GM12878 (cell line): ENCODE measurements around the gene PASK. TPM values are rescaled to one million over a fixed set of nuclear protein-coding genes. Genes with fewer than 3 reads are reported as not detected.

ENCODE experiments used
- ATAC-seq: fragments of 200-7000 bp; cut with Tn5 transposase; 3 replicates; pipeline ENCODE4 v1.9.1; 2020; ENCODE audit warnings: mild to moderate bottlenecking, moderate library complexity
- BruUV-seq: library from RNA; stranded (reverse); fragments of 400-500 nt; replicated peaks from 2 replicates; lab custom pipeline; 2021; lab: Mats Ljungman, UMichigan
- CTCF ChIA-PET: fragments of 300-600 bp; sonication (Branson Sonifier 250); formaldehyde crosslinking; extraction: SDS; loops from one replicate; lab custom pipeline; 2021; ENCODE audit warnings: inconsistent platforms; lab: Yijun Ruan, JAX
- POLR2A ChIA-PET: fragments of 350-600 bp; formaldehyde crosslinking; extraction: SDS; loops from one replicate; lab custom pipeline; 2021; ENCODE audit warnings: inconsistent platforms; lab: Charles Lee
- RAD21 ChIA-PET: fragments of 300-600 bp; sonication (Branson Sonifier 250); formaldehyde crosslinking; loops from one replicate; lab custom pipeline; 2023; ENCODE audit warnings: antibody characterized with exemption; ENCODE audit not compliant: unreplicated experiment; lab: Charles Lee
- SMC1A ChIA-PET: fragments of 300-600 bp; sonication (Branson Sonifier 250); formaldehyde crosslinking; loops from one replicate; lab custom pipeline; 2023; ENCODE audit not compliant: unreplicated experiment, uncharacterized antibody; lab: Charles Lee
- DNase-seq: peaks from one replicate; pipeline ENCODE4 v3.0.0-alpha.2; 2011; ENCODE audit warnings: low read depth, low spot score
- FAIRE-seq: peaks from 3 replicates; lab custom pipeline; 2011; peaks lifted over from hg19 to GRCh38; lab: Jason Lieb, UNC
- H2AFZ ChIP-seq: 2 replicates; pipeline ENCODE4 v1.6.0; 2011; ENCODE audit warnings: low read depth, low read length, control low read depth; ENCODE audit not compliant: control insufficient read depth
- H3K27ac ChIP-seq: 2 replicates; pipeline ENCODE4 v1.5.1; 2011; ENCODE audit warnings: control low read depth; ENCODE audit not compliant: control insufficient read depth, insufficient read depth
- H3K27me3 ChIP-seq, 2 experiments: replicated peaks in 1 of 2; 2 replicates each; pipeline versions ENCODE4 v1.6.0 to v1.6.1; 2011; ENCODE audit warnings: low read length in 1 of 2; ENCODE audit not compliant: control insufficient read depth in 2 of 2, insufficient read depth in 2 of 2
- H3K36me3 ChIP-seq, 2 experiments: 2 replicates each; pipeline ENCODE4 v1.5.1; 2011; ENCODE audit warnings: low read length in 1 of 2; ENCODE audit not compliant: control insufficient read depth in 2 of 2, insufficient read depth in 2 of 2
- H3K4me1 ChIP-seq: 2 replicates; pipeline ENCODE4 v1.6.1; 2011; ENCODE audit warnings: mild to moderate bottlenecking, low read length, moderate library complexity, mixed read lengths; ENCODE audit not compliant: control insufficient read depth, insufficient read depth
- H3K4me2 ChIP-seq: 2 replicates; pipeline ENCODE4 v1.6.0; 2011; ENCODE audit warnings: control low read depth; ENCODE audit not compliant: control insufficient read depth, insufficient read depth
- H3K4me3 ChIP-seq: fragments of 200-600 bp; sonication (generic); 2 replicates; pipeline ENCODE4 v1.5.1; 2016
- H3K79me2 ChIP-seq: 2 replicates; pipeline ENCODE4 v1.6.0; 2011; ENCODE audit warnings: low read length; ENCODE audit not compliant: control insufficient read depth, insufficient read depth
- H3K9ac ChIP-seq: 2 replicates; pipeline ENCODE4 v1.8.0; 2011; ENCODE audit warnings: low read length, control low read depth, mixed read lengths; ENCODE audit not compliant: control insufficient read depth, insufficient read depth
- H3K9me3 ChIP-seq: replicated peaks from 3 replicates; pipeline ENCODE4 v1.5.1; 2011; ENCODE audit warnings: mild to moderate bottlenecking, low read length; ENCODE audit not compliant: control insufficient read depth, insufficient read depth
- H4K20me1 ChIP-seq: 2 replicates; pipeline ENCODE4 v1.6.0; 2011; ENCODE audit not compliant: control insufficient read depth, insufficient read depth
- EP300 ChIP-seq, 2 experiments: fragments of 150-350 bp in 1 of 2; IDR thresholded peaks; 2 replicates each; pipeline ENCODE4 v1.6.1; 2011 to 2012; ENCODE audit warnings: low read depth in 2 of 2, low read length in 2 of 2, borderline replicate concordance in 1 of 2, improper control_type of control experiment in 1 of 2, inconsistent platforms in 1 of 2; ENCODE audit not compliant: control insufficient read depth in 1 of 2
- FOXM1 ChIP-seq: IDR thresholded peaks from 2 replicates; pipeline ENCODE4 v1.6.1; 2012; ENCODE audit warnings: low read depth, mild to moderate bottlenecking, inconsistent platforms, low read length, moderate library complexity
- PAX5 ChIP-seq: IDR thresholded peaks from 2 replicates; pipeline ENCODE4 v1.6.1; 2011; ENCODE audit warnings: low read depth, low read length, borderline replicate concordance
- POLR2AphosphoS5 ChIP-seq: IDR thresholded peaks from 2 replicates; pipeline ENCODE4 v1.6.1; 2011; ENCODE audit warnings: mild to moderate bottlenecking, low read length, inconsistent platforms
- SIX5 ChIP-seq: IDR thresholded peaks from 2 replicates; pipeline ENCODE4 v1.6.1; 2011; ENCODE audit warnings: mild to moderate bottlenecking, low read depth, low read length, moderate library complexity; ENCODE audit not compliant: severe bottlenecking
- WGBS: methylation state at CpG from one replicate; pipeline ENCODE4 v1.1.6; 2016; ENCODE audit warnings: low lambda C conversion rate; ENCODE audit not compliant: insufficient replicate concordance, insufficient coverage; ENCODE audit errors: missing lambda C conversion rate; 5-methylcytosine and 5-hydroxymethylcytosine counted together
- in situ Hi-C: fragments of 300-500 bp; cut with MboI; formaldehyde crosslinking; loops from 9 replicates; pipeline ENCODE4 v1.14.3; 2018; ENCODE audit warnings: mixed read lengths
- intact Hi-C: fragments of 100-400 bp; cut with micrococcal nuclease; formaldehyde crosslinking; loops from one replicate; pipeline ENCODE4 v1.14.2; 2022; ENCODE audit not compliant: unreplicated experiment
- polyA plus RNA-seq, 11 experiments: library from polyadenylated mRNA; depleted of rRNA in 4 of 11; unstranded in 6 of 11; stranded (reverse) in 5 of 11; fragments of >200 nt; fragmentation: Nextera tagmentation in 4 of 11; fragmentation: Illumina TruSeq in 1 of 11; extraction: Ambion mirVana in 4 of 11; extraction: Trizol in 1 of 11; gene quantifications; 1 replicate in 1 of 11; 2 replicates in 10 of 11; pipeline versions ENCODE4 v1.2.1 to v1.2.3, GENCODE V29; 2011 to 2016; ENCODE audit warnings: inconsistent platforms in 2 of 11, missing spikeins in 2 of 11, low read depth in 1 of 11
- total RNA-seq, 4 experiments: library from RNA; depleted of rRNA in 3 of 4; stranded (reverse); fragments of >200 nt in 3 of 4; fragmentation: Illumina TruSeq in 1 of 4; extraction: Trizol in 1 of 4; gene quantifications; 2 replicates each; pipeline versions ENCODE4 v1.2.1 to v1.2.3, GENCODE V29; 2013 to 2021
- TF ChIP-seq, protein P1 (sequence below), 3 experiments: IDR thresholded peaks in 2 of 3; conservative IDR thresholded peaks in 1 of 3; 2 replicates each; pipeline ENCODE4 v1.5.1; 2011; ENCODE audit warnings: low read depth in 3 of 3, low read length in 3 of 3, mild to moderate bottlenecking in 3 of 3, control low read depth in 2 of 3, moderate library complexity in 2 of 3, inconsistent platforms in 1 of 3, mixed read lengths in 1 of 3; ENCODE audit not compliant: control insufficient read depth in 2 of 3, insufficient read depth in 1 of 3; ENCODE audit errors: extremely low read depth in 1 of 3

The PASK gene
- total and polyA plus RNA-seq, 10 of the 15 experiments (the other 5 are each of a cell fraction or from before 2014, with no cell fraction given) = 9.6 to 62.2 (median 28.5) TPM

DNA sequence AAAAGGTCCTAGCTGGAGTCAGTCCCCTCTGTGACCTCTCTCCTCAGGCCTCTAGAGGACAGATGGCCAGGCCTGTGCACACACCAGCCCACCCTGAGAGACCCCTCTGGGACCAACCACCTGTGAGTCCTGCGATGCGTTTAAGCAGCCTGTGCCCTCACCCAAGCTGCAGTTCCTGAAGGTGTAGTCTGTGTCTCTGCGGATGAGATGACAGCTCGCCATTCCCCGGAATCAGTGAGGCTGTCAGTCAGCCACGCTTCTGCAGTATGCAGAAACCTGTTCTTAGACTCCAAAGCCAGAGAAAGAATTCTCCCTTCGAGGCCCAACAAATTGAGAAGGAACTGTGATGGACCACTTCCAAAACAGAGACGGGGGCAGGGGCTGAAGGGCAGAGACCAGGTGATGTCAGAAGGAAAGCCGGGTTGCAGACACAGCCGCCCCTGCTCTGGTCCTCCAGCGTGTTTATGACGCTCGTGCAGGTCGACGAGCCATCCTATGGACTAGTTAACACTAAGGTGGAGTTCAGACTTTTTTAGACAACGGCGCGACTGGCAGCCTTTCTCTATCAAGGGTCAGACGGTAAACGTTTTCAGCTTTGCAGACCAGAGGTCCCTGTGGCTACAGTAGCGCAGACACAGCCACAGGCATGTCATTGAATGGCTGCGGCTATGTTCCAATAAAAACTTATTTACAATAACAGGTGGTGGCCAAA lies 57.4 kb downstream of the PASK start:
- intact Hi-C loops = no loop called here
- H3K4me3 ChIP-seq = no peak overlapping the region
- RAD21 ChIA-PET = no interaction called here
- POLR2A ChIA-PET = interaction anchor here (1.1 kb wide), 1 partner anchor 58 kb away, joined by 3 read pairs; no protein-coding TSS in a partner anchor
- CTCF ChIA-PET = interaction anchor here (1.2 to 2.6 kb wide), 2 partner anchors 13 to 30 kb away, joined by 3 to 9 read pairs; no protein-coding TSS in a partner anchor
- no peak overlapping the region for H3K4me2 ChIP-seq
- no peak for TF ChIP-seq EP300 (IDR thresholded peaks at IDR 0.05; ENCODE audit: borderline replicate concordance in 1 of 2, control insufficient read depth in 1 of 2, low read depth in 2 of 2, low read length in 2 of 2)
- no peak for TF ChIP-seq SIX5
- no peak for TF ChIP-seq POLR2AphosphoS5
- no peak overlapping the region for H3K9ac ChIP-seq
- H4K20me1 ChIP-seq = no peaks in the 10 kb centered on the region
- 96% methylated on average over 22 of the region's 22 CpGs for WGBS
- no peaks in the 10 kb centered on the region for H3K9me3 ChIP-seq
- BruUV-seq = no TSS peak
- FAIRE-seq (no peak), DNase-seq (no peak), ATAC-seq (no peak)
- SMC1A ChIA-PET = interaction anchor here (1.5 kb wide), 1 partner anchor 13 kb away, joined by 3 read pairs; no protein-coding TSS in a partner anchor
- no peaks in the 10 kb centered on the region for H3K27me3 ChIP-seq
- no peak overlapping the region for H3K27ac ChIP-seq
- in situ Hi-C loops = no loop called here
- H3K4me1 ChIP-seq = peaks cover 29% of the 10 kb centered on the region
- peaks cover 25 to 49% of the 10 kb centered on the region in 2 experiments for H3K36me3 ChIP-seq
- H2AFZ ChIP-seq = no peak overlapping the region
- peaks cover 25% of the 10 kb centered on the region for H3K79me2 ChIP-seq

DNA sequence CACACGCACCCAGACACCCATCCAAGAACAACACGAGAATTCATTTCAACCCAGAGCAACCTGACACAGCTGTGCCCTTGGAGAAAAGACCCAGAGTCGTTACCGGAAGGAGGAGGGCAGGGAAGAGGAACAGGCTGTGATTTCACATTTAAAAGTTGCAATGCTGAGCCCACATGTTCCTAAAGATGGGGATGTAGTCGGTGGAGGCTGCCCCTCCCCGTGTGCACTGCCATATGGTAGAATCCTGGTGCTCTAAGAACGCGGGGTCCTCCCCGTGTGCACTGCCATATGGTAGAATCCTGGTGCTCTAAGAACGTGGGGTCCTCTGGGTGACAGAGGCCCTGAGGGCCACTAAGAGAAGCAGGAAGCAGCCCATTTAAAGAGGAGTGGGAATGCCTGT lies 58.1 kb downstream of the PASK start:
- 85% methylated on average over 9 of the region's 10 CpGs for WGBS
- POLR2A ChIA-PET = no interaction called here
- Histone ChIP-seq H2AFZ (no peak overlapping the region), H3K27ac (no peak overlapping the region), H3K4me2 (no peak overlapping the region), H4K20me1 (no peaks in the 10 kb centered on the region), H3K9me3 (no peaks in the 10 kb centered on the region), H3K9ac (no peak overlapping the region), H3K4me3 (no peak overlapping the region), H3K36me3 (peaks cover 26 to 51% of the 10 kb centered on the region in 2 experiments), H3K27me3 (no peaks in the 10 kb centered on the region), H3K4me1 (peaks cover 27% of the 10 kb centered on the region), H3K79me2 (peaks cover 20% of the 10 kb centered on the region)
- no peak for ATAC-seq
- SMC1A ChIA-PET = no interaction called here
- intact Hi-C loops (no loop called here), in situ Hi-C loops (no loop called here)
- DNase-seq = no peak
- RAD21 ChIA-PET = no interaction called here
- CTCF ChIA-PET = interaction anchor here (1.0 kb wide), 1 partner anchor 54 kb away, joined by 4 read pairs; no protein-coding TSS in a partner anchor
- TF ChIP-seq FOXM1 (no peak), PAX5 (no peak), EP300 (IDR thresholded peaks at IDR 0.05; ENCODE audit: borderline replicate concordance in 1 of 2, control insufficient read depth in 1 of 2, low read depth in 2 of 2, low read length in 2 of 2) (no peak)
- TF ChIP-seq, protein P1, sequence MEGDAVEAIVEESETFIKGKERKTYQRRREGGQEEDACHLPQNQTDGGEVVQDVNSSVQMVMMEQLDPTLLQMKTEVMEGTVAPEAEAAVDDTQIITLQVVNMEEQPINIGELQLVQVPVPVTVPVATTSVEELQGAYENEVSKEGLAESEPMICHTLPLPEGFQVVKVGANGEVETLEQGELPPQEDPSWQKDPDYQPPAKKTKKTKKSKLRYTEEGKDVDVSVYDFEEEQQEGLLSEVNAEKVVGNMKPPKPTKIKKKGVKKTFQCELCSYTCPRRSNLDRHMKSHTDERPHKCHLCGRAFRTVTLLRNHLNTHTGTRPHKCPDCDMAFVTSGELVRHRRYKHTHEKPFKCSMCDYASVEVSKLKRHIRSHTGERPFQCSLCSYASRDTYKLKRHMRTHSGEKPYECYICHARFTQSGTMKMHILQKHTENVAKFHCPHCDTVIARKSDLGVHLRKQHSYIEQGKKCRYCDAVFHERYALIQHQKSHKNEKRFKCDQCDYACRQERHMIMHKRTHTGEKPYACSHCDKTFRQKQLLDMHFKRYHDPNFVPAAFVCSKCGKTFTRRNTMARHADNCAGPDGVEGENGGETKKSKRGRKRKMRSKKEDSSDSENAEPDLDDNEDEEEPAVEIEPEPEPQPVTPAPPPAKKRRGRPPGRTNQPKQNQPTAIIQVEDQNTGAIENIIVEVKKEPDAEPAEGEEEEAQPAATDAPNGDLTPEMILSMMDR (IDR thresholded peaks at IDR 0.05 in 2 of 3, conservative IDR thresholded peaks at IDR 0.05 in 1 of 3; ENCODE audit: control insufficient read depth in 2 of 3, extremely low read depth in 1 of 3, insufficient read depth in 1 of 3, low read depth in 3 of 3, low read length in 3 of 3) = no peak
- no peak for FAIRE-seq
- BruUV-seq = no TSS peak
